ENCODE data around the gene RPS24. TPM values are rescaled to one million over a fixed set of nuclear protein-coding genes. Genes with fewer than 3 reads are reported as not detected.

Gene RPS24
- total and polyA plus RNA-seq, 4 donors, result 1,301 to 3,675 (median 1,871) TPM

GRCh38 chr10:78038105-78038504 lies 4.4 kb downstream of the RPS24 start:
- H3K9me3 ChIP-seq (ENCODE audit: control insufficient read depth, insufficient read depth, low read length), result no peaks in the 10 kb centered on the region
- H3K4me3 ChIP-seq (ENCODE audit: low read depth, low read length), result no peak overlapping the region
- no CpG with 5 or more reads among the region's 2 CpGs for WGBS (ENCODE audit: insufficient coverage)
- DNase-seq (ENCODE audit: low read depth in 4 of 6, low spot score in 6 of 6), result no peak
- H3K27me3 ChIP-seq (ENCODE audit: control insufficient read depth, insufficient read depth, low read length), result no peaks in the 10 kb centered on the region
- peaks cover 12% of the 10 kb centered on the region for H3K4me1 ChIP-seq (ENCODE audit: control insufficient read depth, insufficient read depth, low read length)
- no peak overlapping the region for H3K27ac ChIP-seq (ENCODE audit: low read depth, low read length)
- H3K36me3 ChIP-seq (ENCODE audit: control insufficient read depth, insufficient read depth, low read length), result peaks cover 37% of the 10 kb centered on the region

GRCh38 chr10:78038791-78039547 lies 5.3 kb downstream of the RPS24 start:
- H3K4me3 ChIP-seq (ENCODE audit: low read depth, low read length), result no peak overlapping the region
- DNase-seq (ENCODE audit: low read depth in 4 of 6, low spot score in 6 of 6), result no peak
- H3K27ac ChIP-seq (ENCODE audit: low read depth, low read length), result no peak overlapping the region
- H3K9me3 ChIP-seq (ENCODE audit: control insufficient read depth, insufficient read depth, low read length), result no peaks in the 10 kb centered on the region
- H3K4me1 ChIP-seq (ENCODE audit: control insufficient read depth, insufficient read depth, low read length), result peaks cover 10% of the 10 kb centered on the region
- H3K36me3 ChIP-seq (ENCODE audit: control insufficient read depth, insufficient read depth, low read length), result peaks cover 37% of the 10 kb centered on the region
- no peaks in the 10 kb centered on the region for H3K27me3 ChIP-seq (ENCODE audit: control insufficient read depth, insufficient read depth, low read length)
- WGBS (ENCODE audit: insufficient coverage), result 51% methylated on average over 4 of the region's 5 CpGs

- Histone ChIP-seq H3K4me3 (ENCODE audit: low read depth, low read length) (no peak overlapping the region), H3K36me3 (ENCODE audit: control insufficient read depth, insufficient read depth, low read length) (peaks cover 37% of the 10 kb centered on the region), H3K27me3 (ENCODE audit: control insufficient read depth, insufficient read depth, low read length) (no peaks in the 10 kb centered on the region), H3K9me3 (ENCODE audit: control insufficient read depth, insufficient read depth, low read length) (no peaks in the 10 kb centered on the region), H3K27ac (ENCODE audit: low read depth, low read length) (no peak overlapping the region), H3K4me1 (ENCODE audit: control insufficient read depth, insufficient read depth, low read length) (peaks cover 10% of the 10 kb centered on the region)
- DNase-seq (ENCODE audit: low read depth in 4 of 6, low spot score in 6 of 6), result no peak
- 44% methylated on average over 3 of the region's 3 CpGs for WGBS (ENCODE audit: insufficient coverage)
These were observed 6.1 kb downstream of the RPS24 start for GRCh38 chr10:78039743-78040142.

- peaks cover 28% of the 10 kb centered on the region for H3K36me3 ChIP-seq (ENCODE audit: control insufficient read depth, insufficient read depth, low read length)
- WGBS (ENCODE audit: insufficient coverage), result 81% methylated on average over 5 of the region's 5 CpGs
These were observed 7.8 kb downstream of the RPS24 start for GRCh38 chr10:78041170-78042057.

GRCh38 chr10:78042058-78042751 lies 8.5 kb downstream of the RPS24 start:
- peaks cover 25% of the 10 kb centered on the region for H3K36me3 ChIP-seq (ENCODE audit: control insufficient read depth, insufficient read depth, low read length)
- H3K27ac ChIP-seq (ENCODE audit: low read depth, low read length), result no peak overlapping the region
- H3K9me3 ChIP-seq (ENCODE audit: control insufficient read depth, insufficient read depth, low read length), result no peaks in the 10 kb centered on the region
- DNase-seq (ENCODE audit: low read depth in 4 of 6, low spot score in 6 of 6), result no peak
- H3K4me1 ChIP-seq (ENCODE audit: control insufficient read depth, insufficient read depth, low read length), result peaks cover 10% of the 10 kb centered on the region
- no peaks in the 10 kb centered on the region for H3K27me3 ChIP-seq (ENCODE audit: control insufficient read depth, insufficient read depth, low read length)
- 100% methylated on average over 1 of the region's 2 CpGs for WGBS (ENCODE audit: insufficient coverage)
- no peak overlapping the region for H3K4me3 ChIP-seq (ENCODE audit: low read depth, low read length)

More at GRCh38 chr10:78041170-78042057, 7.8 kb downstream of the RPS24 start:
- Histone ChIP-seq H3K27me3 (ENCODE audit: control insufficient read depth, insufficient read depth, low read length) (no peaks in the 10 kb centered on the region), H3K9me3 (ENCODE audit: control insufficient read depth, insufficient read depth, low read length) (no peaks in the 10 kb centered on the region), H3K4me3 (ENCODE audit: low read depth, low read length) (no peak overlapping the region), H3K4me1 (ENCODE audit: control insufficient read depth, insufficient read depth, low read length) (peaks cover 7% of the 10 kb centered on the region), H3K27ac (ENCODE audit: low read depth, low read length) (no peak overlapping the region)
- no peak for DNase-seq (ENCODE audit: low read depth in 4 of 6, low spot score in 6 of 6)

- H3K4me1 ChIP-seq (ENCODE audit: control insufficient read depth, insufficient read depth, low read length), result peaks cover 15% of the 10 kb centered on the region
- DNase-seq (ENCODE audit: low read depth in 4 of 6, low spot score in 6 of 6), result no peak
- H3K9me3 ChIP-seq (ENCODE audit: control insufficient read depth, insufficient read depth, low read length), result no peaks in the 10 kb centered on the region
- no peaks in the 10 kb centered on the region for H3K27me3 ChIP-seq (ENCODE audit: control insufficient read depth, insufficient read depth, low read length)
- 96% methylated on average over 6 of the region's 6 CpGs for WGBS (ENCODE audit: insufficient coverage)
- no peak overlapping the region for H3K4me3 ChIP-seq (ENCODE audit: low read depth, low read length)
- peaks cover 25% of the 10 kb centered on the region for H3K36me3 ChIP-seq (ENCODE audit: control insufficient read depth, insufficient read depth, low read length)
- no peak overlapping the region for H3K27ac ChIP-seq (ENCODE audit: low read depth, low read length)
These were observed 9.1 kb downstream of the RPS24 start for GRCh38 chr10:78042752-78043104.

GRCh38 chr10:78044179-78044578 lies 10.5 kb downstream of the RPS24 start:
- DNase-seq (ENCODE audit: low read depth in 4 of 6, low spot score in 6 of 6), result no peak
- Histone ChIP-seq H3K4me3 (ENCODE audit: low read depth, low read length) (no peak overlapping the region), H3K36me3 (ENCODE audit: control insufficient read depth, insufficient read depth, low read length) (peaks cover 17% of the 10 kb centered on the region), H3K27ac (ENCODE audit: low read depth, low read length) (no peak overlapping the region), H3K4me1 (ENCODE audit: control insufficient read depth, insufficient read depth, low read length) (peaks cover 21% of the 10 kb centered on the region), H3K27me3 (ENCODE audit: control insufficient read depth, insufficient read depth, low read length) (no peaks in the 10 kb centered on the region), H3K9me3 (ENCODE audit: control insufficient read depth, insufficient read depth, low read length) (no peaks in the 10 kb centered on the region)

- 83% methylated on average over 10 of the region's 10 CpGs for whole genome bisulfite sequencing (ENCODE audit: insufficient coverage)
- H3K9me3 ChIP-seq (ENCODE audit: control insufficient read depth, insufficient read depth, low read length), result no peaks in the 10 kb centered on the region
- no peak overlapping the region for H3K4me3 ChIP-seq (ENCODE audit: low read depth, low read length)
- DNase-seq (ENCODE audit: low read depth in 4 of 6, low spot score in 6 of 6), result no peak
- peaks cover 17% of the 10 kb centered on the region for H3K36me3 ChIP-seq (ENCODE audit: control insufficient read depth, insufficient read depth, low read length)
- peaks cover 21% of the 10 kb centered on the region for H3K4me1 ChIP-seq (ENCODE audit: control insufficient read depth, insufficient read depth, low read length)
- H3K27me3 ChIP-seq (ENCODE audit: control insufficient read depth, insufficient read depth, low read length), result no peaks in the 10 kb centered on the region
- H3K27ac ChIP-seq (ENCODE audit: low read depth, low read length), result no peak overlapping the region
These were observed 11.0 kb downstream of the RPS24 start for GRCh38 chr10:78044699-78045098.

GRCh38 chr10:78045237-78045636 lies 11.6 kb downstream of the RPS24 start:
- no peaks in the 10 kb centered on the region for H3K27me3 ChIP-seq (ENCODE audit: control insufficient read depth, insufficient read depth, low read length)
- 89% methylated on average over 8 of the region's 10 CpGs for WGBS (ENCODE audit: insufficient coverage)
- no peak overlapping the region for H3K4me3 ChIP-seq (ENCODE audit: low read depth, low read length)
- H3K9me3 ChIP-seq (ENCODE audit: control insufficient read depth, insufficient read depth, low read length), result no peaks in the 10 kb centered on the region
- no peak overlapping the region for H3K27ac ChIP-seq (ENCODE audit: low read depth, low read length)
- no peak for DNase-seq (ENCODE audit: low read depth in 4 of 6, low spot score in 6 of 6)
- H3K4me1 ChIP-seq (ENCODE audit: control insufficient read depth, insufficient read depth, low read length), result peaks cover 21% of the 10 kb centered on the region
- peaks cover 17% of the 10 kb centered on the region for H3K36me3 ChIP-seq (ENCODE audit: control insufficient read depth, insufficient read depth, low read length)
